Urothelium cell line (cell line): ENCODE data around the gene TAP1.
"Not testable (repeated sequence)": the region's sequence is repeated elsewhere in the genome, so short reads cannot be mapped to it uniquely, and the experiment has no call there.

Source experiments
- DNase-seq: peaks from one replicate; pipeline ENCODE4 v3.0.0; 2011; ENCODE audit warnings: low spot score, mixed read lengths
- FAIRE-seq: peaks from 2 replicates; lab custom pipeline; 2011; peaks lifted over from hg19 to GRCh38; lab: Jason Lieb, UNC

Gene TAP1

GRCh38 chr6:32853541-32854375 lies at the start of gene TAP1, which contains the start of gene PSMB9:
Gene TAP1 (minus strand): TSS chr6:32853704. CDS start chr6:32853636, 68 bp downstream.
Gene PSMB9 (plus strand): TSS chr6:32854192. CDS start chr6:32854230, 38 bp downstream.
- peak; percentile 77 for FAIRE-seq
- peak; percentile 96 for DNase-seq

DNA sequence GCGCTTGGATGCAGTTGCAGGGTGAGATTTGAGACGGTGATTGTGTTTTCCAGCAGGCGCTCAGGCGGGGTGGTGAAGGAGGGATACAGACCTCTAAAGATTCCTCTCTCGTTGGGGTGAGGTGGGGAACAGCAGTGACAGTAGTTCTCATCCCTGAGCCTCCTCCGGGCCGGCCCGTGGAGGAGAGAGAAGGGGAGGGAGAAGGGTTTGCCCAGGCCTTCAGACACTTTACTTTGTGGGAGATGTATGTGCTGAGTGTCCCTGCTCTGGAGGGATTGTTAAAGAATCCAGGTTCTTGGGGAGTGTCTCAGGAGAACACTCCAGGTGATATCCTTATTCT lies 41.5 kb upstream of the TAP1 start:
- FAIRE-seq (no peak), DNase-seq (no peak)

- FAIRE-seq = peak; percentile 90
- DNase-seq = peak; percentile 99
These were observed 40.8 kb upstream of the TAP1 start for GRCh38 chr6:32894085-32895005.

- FAIRE-seq (no peak), DNase-seq (no peak)
These were observed 37.3 kb upstream of the TAP1 start for GRCh38 chr6:32890831-32891230.

GRCh38 chr6:32889533-32889932 lies 36.0 kb upstream of the TAP1 start:
- DNase-seq = no peak
- FAIRE-seq = no peak

GRCh38 chr6:32888576-32888975 lies 35.1 kb upstream of the TAP1 start:
- FAIRE-seq = no peak
- DNase-seq = no peak

GRCh38 chr6:32887616-32888015 lies 34.1 kb upstream of the TAP1 start:
- DNase-seq = no peak
- no peak for FAIRE-seq

GRCh38 chr6:32886681-32887383 lies 33.3 kb upstream of the TAP1 start:
- DNase-seq (peak; percentile 45), FAIRE-seq (no peak)

DNA sequence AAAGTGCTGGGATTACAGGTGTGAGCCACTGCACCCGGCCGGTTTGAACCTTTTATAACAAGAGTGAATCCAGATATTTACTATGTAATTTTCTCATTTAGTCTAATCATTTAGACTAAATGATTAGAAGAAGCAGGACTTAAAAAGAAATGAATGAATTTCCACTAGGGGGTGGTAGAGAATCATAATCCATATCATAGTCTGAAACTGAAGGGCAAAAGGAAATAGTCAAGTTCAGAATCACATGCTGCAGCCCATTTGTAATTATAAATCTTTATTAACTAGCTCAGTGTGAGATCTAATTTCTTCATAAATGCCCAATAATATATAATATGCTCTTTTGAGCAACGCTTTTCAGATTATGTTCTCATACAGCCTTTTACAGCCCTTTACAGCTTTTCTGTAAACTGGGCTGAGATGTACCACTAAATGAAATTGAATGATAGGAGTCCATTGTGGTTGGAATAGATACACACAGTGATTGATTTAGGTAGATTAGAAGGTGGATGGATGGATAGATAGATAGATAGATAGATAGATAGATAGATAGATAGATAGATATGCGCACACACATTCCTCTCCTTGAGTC lies 32.3 kb upstream of the TAP1 start:
- peak; percentile 34 for DNase-seq
- no peak for FAIRE-seq

DNA sequence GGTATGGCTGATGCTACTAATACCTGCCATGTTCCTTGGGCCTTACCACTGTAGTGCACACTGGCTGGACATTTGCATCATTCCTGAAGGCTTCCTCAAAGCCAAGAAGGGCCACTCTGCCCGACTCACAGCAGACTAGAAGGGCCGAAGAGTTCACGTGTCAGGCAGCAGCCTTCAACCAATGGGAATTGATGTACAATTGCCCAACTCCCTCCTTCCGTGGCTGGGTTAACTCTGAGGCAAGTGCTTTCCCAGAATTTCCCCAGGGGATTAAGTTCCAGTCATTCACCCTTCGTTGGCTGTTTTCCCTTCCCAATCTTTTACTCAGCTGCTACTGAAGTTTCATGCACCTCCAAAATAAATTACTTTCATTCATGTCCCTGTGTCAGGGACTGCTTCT lies 30.3 kb upstream of the TAP1 start:
- no peak for FAIRE-seq

DNA sequence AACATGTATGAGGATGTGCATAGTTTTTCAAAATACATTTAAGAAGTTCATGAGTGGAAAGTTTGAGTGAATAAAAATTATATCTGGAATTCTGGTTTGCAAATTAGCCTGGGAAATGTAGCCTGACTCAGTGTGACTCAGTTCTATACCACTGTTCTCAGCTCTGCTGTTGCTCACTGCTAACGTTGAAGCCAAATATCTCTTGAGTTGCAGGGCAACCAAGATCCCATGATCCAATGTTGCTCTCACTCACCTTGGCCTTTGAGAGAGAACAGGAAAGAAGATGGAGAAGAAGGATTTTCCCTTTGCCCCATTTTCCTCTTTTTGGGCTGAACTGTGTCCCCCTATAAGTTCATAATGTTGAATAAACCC lies 29.4 kb upstream of the TAP1 start:
- FAIRE-seq (no peak), DNase-seq (no peak)

More for the DNA sequence above, 30.3 kb upstream of the TAP1 start:
- no peak for DNase-seq

GRCh38 chr6:32880962-32881361 lies 27.5 kb upstream of the TAP1 start:
- not testable (repeated sequence) for FAIRE-seq, DNase-seq

- DNase-seq (no peak), FAIRE-seq (no peak)
These were observed 26.2 kb upstream of the TAP1 start for GRCh38 chr6:32879691-32880090.

GRCh38 chr6:32876603-32877002 lies 23.1 kb upstream of the TAP1 start:
- no peak for FAIRE-seq
- no peak for DNase-seq

DNA sequence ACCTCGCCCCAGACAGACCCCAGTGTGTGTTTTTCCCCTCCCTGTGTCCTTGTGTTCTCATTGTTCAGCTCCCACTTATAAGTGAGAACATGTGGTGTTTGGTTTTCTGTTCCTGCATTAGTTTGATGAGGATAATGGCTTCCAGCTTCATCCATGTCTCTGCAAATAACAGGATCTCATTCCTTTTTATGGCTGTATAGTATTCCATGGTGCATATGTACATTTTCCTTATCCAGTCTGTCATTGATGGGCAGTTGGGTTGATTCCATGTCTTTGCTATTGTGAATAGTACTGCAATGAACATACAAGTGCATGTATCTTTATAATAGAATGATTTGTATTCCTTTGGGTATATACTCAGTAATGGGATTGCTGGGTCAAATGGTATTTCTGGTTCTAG lies 20.4 kb upstream of the TAP1 start:
- DNase-seq, FAIRE-seq: not testable (repeated sequence)

DNA sequence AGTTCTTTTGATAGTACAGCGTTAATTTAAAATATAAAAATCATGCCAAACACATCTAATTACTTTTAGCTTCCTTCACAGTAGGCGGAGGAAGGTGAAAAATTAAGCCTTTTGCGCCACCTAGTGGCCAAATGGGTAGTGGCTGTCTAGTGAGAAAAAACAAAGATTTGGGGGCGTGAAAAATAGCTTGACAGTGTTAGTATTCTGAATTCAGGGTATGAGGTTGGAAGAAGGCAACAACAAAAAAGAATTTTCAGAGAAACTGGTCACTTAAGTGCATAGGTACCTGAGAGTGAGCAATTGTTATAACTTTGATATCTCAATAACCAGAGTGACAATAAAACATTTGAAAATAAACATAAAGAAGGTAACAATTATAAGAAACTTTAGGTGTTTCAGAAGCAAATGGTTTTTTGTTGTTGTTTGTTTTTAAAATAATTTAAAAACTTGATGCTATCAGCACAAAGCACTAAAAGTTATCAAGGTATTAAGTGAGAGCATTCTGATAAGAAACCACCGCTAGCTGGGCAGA lies 14.8 kb upstream of the TAP1 start:
- FAIRE-seq (peak; percentile 46), DNase-seq (peak; percentile 39)

GRCh38 chr6:32867554-32868256 lies 14.2 kb upstream of the TAP1 start:
- DNase-seq (no peak), FAIRE-seq (no peak)

- DNase-seq (no peak), FAIRE-seq (no peak)
These were observed 13.5 kb upstream of the TAP1 start for GRCh38 chr6:32867022-32867477.

GRCh38 chr6:32865724-32866443 lies 12.4 kb upstream of the TAP1 start:
- FAIRE-seq (no peak), DNase-seq (no peak)
